GM12865 (cell line): ENCODE measurements around the gene CYP39A1.

ENCODE experiments used
- DNase-seq: peaks from one replicate; pipeline ENCODE4 v3.0.0; 2010; ENCODE audit warnings: low read depth
- H3K4me3 ChIP-seq: 2 replicates; pipeline ENCODE4 v1.5.1; 2011; ENCODE audit warnings: mild to moderate bottlenecking, low read depth, low read length, control low read depth
- TF ChIP-seq, protein P1 (sequence below): IDR thresholded peaks from 2 replicates; pipeline ENCODE4 v1.5.1; 2011; ENCODE audit warnings: low read length, control low read depth, low read depth, inconsistent platforms; ENCODE audit not compliant: insufficient read depth; ENCODE audit errors: missing control alignments

The CYP39A1 gene

DNA sequence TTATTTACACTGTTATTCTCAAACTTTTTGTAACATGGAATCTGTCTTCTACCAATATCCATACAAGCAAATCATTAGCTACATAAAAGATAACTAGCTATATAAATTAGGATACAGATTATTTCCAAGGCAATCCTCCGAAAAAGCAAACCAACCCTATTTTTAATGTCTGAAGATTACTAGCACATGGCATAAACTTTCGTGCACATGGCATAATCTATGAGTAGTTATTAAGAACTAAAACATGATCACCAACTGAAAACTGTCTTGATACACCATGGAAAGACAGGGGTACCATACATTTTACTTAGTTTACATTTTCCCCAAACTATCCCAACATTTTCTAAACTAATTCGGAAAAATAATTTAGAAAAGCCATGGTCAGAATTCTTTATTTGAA lies 54.4 kb downstream of the CYP39A1 start:
- no peak overlapping the region for H3K4me3 ChIP-seq
- no peak for DNase-seq
- TF ChIP-seq, protein P1, sequence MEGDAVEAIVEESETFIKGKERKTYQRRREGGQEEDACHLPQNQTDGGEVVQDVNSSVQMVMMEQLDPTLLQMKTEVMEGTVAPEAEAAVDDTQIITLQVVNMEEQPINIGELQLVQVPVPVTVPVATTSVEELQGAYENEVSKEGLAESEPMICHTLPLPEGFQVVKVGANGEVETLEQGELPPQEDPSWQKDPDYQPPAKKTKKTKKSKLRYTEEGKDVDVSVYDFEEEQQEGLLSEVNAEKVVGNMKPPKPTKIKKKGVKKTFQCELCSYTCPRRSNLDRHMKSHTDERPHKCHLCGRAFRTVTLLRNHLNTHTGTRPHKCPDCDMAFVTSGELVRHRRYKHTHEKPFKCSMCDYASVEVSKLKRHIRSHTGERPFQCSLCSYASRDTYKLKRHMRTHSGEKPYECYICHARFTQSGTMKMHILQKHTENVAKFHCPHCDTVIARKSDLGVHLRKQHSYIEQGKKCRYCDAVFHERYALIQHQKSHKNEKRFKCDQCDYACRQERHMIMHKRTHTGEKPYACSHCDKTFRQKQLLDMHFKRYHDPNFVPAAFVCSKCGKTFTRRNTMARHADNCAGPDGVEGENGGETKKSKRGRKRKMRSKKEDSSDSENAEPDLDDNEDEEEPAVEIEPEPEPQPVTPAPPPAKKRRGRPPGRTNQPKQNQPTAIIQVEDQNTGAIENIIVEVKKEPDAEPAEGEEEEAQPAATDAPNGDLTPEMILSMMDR = no peak

DNA sequence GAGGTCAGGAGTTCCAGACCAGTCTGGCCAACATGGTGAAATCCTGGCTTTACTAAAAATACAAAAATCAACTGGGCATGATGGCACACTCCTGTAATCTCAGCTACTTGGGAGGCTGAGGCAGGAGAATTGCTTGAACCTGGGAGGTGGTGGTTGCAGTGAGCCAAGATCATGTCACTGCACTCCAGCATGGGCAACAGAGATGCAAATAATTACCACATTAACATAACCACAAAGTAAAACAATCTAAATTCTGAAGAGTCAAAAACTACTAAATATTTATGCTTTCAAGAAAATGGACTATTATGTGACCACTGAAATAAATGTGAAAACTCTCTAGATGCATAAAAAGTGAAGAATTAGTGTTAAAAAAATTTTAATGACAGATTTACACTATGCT lies 59.9 kb downstream of the CYP39A1 start:
- DNase-seq = no peak
- TF ChIP-seq, protein P1 = no peak
- H3K4me3 ChIP-seq = no peak overlapping the region

DNA sequence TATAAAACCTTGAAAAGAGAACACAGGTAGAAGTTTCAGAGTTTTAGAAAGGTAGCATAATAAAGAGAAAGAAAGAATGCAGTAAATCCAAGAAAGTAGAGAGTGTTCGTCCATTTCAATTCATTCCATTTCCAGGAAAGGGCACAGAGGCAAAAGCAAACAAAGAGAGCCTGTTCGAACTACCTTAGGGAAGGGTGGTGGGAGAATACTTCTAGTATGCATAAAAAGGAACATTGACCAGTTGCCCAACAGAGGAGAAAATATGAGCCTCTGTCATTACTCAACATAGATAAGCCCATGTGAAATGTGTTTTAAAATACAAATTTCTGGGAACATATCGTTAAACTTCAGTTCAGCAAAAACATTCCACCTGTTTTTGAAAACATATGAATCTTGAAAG lies 60.6 kb downstream of the CYP39A1 start:
- no peak for DNase-seq
- TF ChIP-seq, protein P1 = no peak
- H3K4me3 ChIP-seq = no peak overlapping the region

DNA sequence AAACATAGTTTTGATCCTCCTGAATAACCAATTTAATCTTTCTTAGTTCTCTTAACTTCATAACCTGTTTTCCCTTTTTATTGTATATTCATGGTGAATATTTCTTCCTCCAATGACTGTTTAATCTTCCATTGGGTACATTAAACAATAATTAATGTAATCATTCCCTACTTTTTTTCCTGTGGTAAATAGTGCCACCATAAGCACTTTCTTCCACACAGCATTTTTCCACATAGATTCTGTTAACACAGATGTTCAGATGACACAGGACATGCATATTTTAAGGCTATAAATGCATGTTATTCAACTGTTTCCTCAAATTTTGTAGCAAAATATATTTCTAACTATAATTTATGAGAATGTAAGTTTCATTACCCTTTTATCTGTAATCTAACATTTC lies 61.9 kb downstream of the CYP39A1 start:
- TF ChIP-seq, protein P1 = no peak
- DNase-seq = no peak
- no peak overlapping the region for H3K4me3 ChIP-seq

DNA sequence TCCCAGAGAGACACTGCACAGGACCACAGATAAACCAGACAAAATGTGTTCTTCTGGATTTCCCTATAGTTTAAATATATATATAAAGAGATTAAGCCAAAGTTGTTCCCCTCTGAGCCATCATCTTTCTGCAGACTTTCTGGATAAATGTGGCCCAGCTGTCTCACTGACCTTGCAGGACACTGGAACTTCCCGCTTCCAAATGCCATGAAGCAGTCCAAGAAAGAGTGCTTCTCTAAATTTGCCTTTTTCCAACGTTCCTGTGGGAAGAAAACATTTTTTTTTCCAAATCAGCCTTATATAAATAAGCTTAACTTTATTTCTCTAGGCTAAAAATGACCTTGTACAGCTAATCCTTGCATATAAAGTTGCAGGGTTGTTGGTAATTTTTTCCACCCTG lies 65.7 kb downstream of the CYP39A1 start:
- TF ChIP-seq, protein P1 = no peak
- DNase-seq = no peak
- no peak overlapping the region for H3K4me3 ChIP-seq

DNA sequence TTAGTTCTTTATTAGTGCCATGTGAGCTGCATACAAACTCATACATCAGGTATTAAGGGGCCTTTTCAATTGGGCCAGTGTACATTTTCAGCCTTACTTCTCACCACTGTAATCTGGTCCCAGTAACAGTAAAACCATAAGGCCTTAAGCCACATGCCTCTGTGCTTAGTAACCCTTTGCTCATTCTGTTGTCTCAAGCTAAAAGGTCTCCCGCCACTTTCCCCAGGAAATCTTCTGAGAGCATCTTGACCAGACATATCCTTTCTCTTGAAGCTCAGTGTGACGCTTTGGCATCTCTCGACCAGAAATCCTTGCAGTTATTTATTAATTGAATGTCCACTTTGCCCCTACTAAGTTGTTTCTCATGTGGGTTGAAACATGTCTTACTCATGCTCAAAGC lies 68.0 kb downstream of the CYP39A1 start:
- no peak for DNase-seq
- TF ChIP-seq, protein P1 = no peak
- no peak overlapping the region for H3K4me3 ChIP-seq

DNA sequence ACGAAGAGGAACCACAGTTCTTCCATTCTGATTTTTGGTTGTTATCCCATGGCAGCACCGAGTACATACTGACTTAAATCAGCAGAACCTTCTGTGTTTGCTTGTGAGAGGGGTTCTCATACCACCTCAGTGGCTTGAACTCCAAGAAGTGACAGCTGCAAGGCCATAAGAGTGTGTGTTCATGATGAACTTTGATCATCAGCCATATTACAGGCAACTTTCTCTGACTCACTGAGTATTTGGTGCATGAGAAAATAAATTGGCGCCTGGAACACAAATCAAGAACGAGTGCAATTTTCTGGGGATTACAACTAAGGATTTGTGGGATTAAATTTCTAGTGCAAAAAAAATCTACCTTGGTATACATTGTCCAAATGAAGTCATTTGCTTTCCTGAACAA lies 68.9 kb downstream of the CYP39A1 start:
- TF ChIP-seq, protein P1 = no peak
- DNase-seq = no peak
- no peak overlapping the region for H3K4me3 ChIP-seq
